GM23248 (cell line): ENCODE data around the gene LRP5. TPM values are rescaled to one million over a fixed set of nuclear protein-coding genes. Genes with fewer than 3 reads are reported as not detected.
A peak's percentile ranks its signal among the peaks of the same experiment; 100 is the strongest.
"Not testable (repeated sequence)": the region's sequence is repeated elsewhere in the genome, so short reads cannot be mapped to it uniquely, and the experiment has no call there.

Source experiments
- DNase-seq: peaks from one replicate; pipeline ENCODE4 v3.0.0-alpha.2; 2015
- H2AFZ ChIP-seq: fragments of 200-600 bp; sonication (generic); 2 replicates; pipeline ENCODE4 v1.6.1; 2016; ENCODE audit warnings: antibody characterized with exemption
- H3F3A ChIP-seq: fragments of 200-600 bp; sonication (generic); 2 replicates; pipeline ENCODE4 v1.6.1; 2016; ENCODE audit warnings: mild to moderate bottlenecking, antibody characterized with exemption, mixed run types; ENCODE audit not compliant: insufficient read depth
- H3K27ac ChIP-seq: fragments of 200-600 bp; sonication (generic); 2 replicates; pipeline ENCODE4 v1.5.1; 2016; ENCODE audit warnings: mild to moderate bottlenecking
- H3K27me3 ChIP-seq: fragments of 200-600 bp; sonication (generic); replicated peaks from 2 replicates; pipeline ENCODE4 v1.6.1; 2016; ENCODE audit warnings: mild to moderate bottlenecking; ENCODE audit not compliant: insufficient read depth
- H3K36me3 ChIP-seq: fragments of 200-600 bp; sonication (generic); 2 replicates; pipeline ENCODE4 v1.6.1; 2016; ENCODE audit warnings: low read depth, mild to moderate bottlenecking
- H3K4me1 ChIP-seq: fragments of 200-600 bp; sonication (generic); 2 replicates; pipeline ENCODE4 v1.6.1; 2016; ENCODE audit warnings: mild to moderate bottlenecking; ENCODE audit not compliant: insufficient read depth
- H3K4me2 ChIP-seq: fragments of 200-600 bp; sonication (generic); one replicate; pipeline ENCODE4 v1.6.1; 2016; ENCODE audit warnings: mild to moderate bottlenecking; ENCODE audit not compliant: unreplicated experiment
- H3K4me3 ChIP-seq: fragments of 200-600 bp; sonication (generic); 2 replicates; pipeline ENCODE4 v1.5.1; 2016; ENCODE audit warnings: mild to moderate bottlenecking
- H3K79me2 ChIP-seq: fragments of 200-600 bp; sonication (generic); 2 replicates; pipeline ENCODE4 v1.6.1; 2016; ENCODE audit warnings: mild to moderate bottlenecking; ENCODE audit not compliant: insufficient read depth
- H3K9ac ChIP-seq: fragments of 200-600 bp; sonication (generic); 2 replicates; pipeline ENCODE4 v1.6.1; 2016; ENCODE audit warnings: mild to moderate bottlenecking
- H3K9me2 ChIP-seq: fragments of 200-600 bp; sonication (generic); 2 replicates; pipeline ENCODE4 v1.6.1; 2016; ENCODE audit warnings: mixed run types, mild to moderate bottlenecking, moderate library complexity; ENCODE audit not compliant: insufficient read depth
- H3K9me3 ChIP-seq: fragments of 200-600 bp; sonication (generic); one replicate; pipeline ENCODE4 v1.6.1; 2017; ENCODE audit warnings: low read depth
- H4K20me1 ChIP-seq: fragments of 200-600 bp; sonication (generic); 2 replicates; pipeline ENCODE4 v1.6.0; 2016; ENCODE audit not compliant: insufficient read depth
- EZH2 ChIP-seq: fragments of 200-600 bp; sonication (generic); IDR thresholded peaks from 2 replicates; pipeline ENCODE4 v1.6.1; 2018; ENCODE audit warnings: antibody characterized with exemption, mild to moderate bottlenecking; ENCODE audit not compliant: insufficient read depth, poor library complexity, severe bottlenecking
- EZH2phosphoT487 ChIP-seq: fragments of 200-600 bp; sonication (generic); IDR thresholded peaks from 2 replicates; pipeline ENCODE4 v1.6.1; 2018; ENCODE audit warnings: antibody characterized with exemption, moderate library complexity, mild to moderate bottlenecking, low read depth; ENCODE audit not compliant: insufficient read depth
- WGBS, 2 experiments: methylation state at CpG; one replicate each; pipeline ENCODE4 v1.1.6; 2015 to 2017; ENCODE audit warnings: low lambda C conversion rate in 2 of 2, low coverage in 1 of 2; ENCODE audit errors: missing lambda C conversion rate in 2 of 2; 5-methylcytosine and 5-hydroxymethylcytosine counted together
- in situ Hi-C: fragments of 300-500 bp; cut with MboI; formaldehyde crosslinking; loops from 2 replicates; pipeline ENCODE4 v1.15.0; 2020
- polyA plus RNA-seq: library from polyadenylated mRNA; unstranded; fragments of >200 nt; fragmentation: Nextera tagmentation; extraction: Ambion mirVana; gene quantifications from 2 replicates; pipeline ENCODE4 v1.2.1, GENCODE V29; 2016
- total RNA-seq: library from RNA; depleted of rRNA; stranded (reverse); fragments of >200 nt; shearing (Covaris generic); gene quantifications from 2 replicates; pipeline ENCODE4 v1.2.3, GENCODE V29; 2014

Gene LRP5
- total and polyA plus RNA-seq, 2 experiments from 2014 or later = 3.0 TPM

DNA sequence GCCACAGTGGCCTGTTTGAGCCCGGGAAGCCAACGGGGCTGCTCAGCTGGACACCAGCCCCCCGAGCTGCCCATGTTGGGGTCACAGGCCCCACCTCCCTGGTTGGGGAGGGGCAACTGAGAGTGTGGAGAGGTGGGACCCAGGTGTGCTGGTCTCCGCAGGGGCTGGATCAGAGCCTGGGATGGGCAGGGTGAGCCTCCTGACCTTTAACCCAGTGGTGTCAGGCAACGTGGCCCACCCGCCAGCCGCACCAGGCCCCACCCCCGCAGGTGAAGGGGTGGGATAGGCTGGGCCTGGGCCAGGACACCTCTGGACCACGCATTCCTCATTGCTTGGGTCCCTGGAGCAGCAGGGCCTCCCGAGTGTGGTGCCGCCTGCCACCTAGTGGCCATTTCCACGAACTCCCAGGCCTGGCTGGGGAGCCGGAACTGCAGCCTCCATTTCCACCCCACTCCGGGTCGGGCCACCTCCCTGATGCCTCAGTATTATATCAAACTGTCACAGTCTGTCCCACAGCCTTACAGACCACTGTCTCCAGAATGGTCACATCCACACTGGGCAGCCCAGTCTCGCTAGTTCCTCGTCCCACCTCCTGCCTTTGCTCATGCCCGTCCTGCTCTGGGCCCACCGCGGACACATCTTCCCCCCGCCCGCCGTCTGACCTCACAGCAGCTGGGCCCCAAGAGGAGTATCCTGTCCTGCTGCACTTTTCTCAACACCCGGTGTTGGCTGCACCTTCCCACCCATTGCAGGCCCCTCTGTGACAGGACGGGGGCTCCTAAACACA is 134.8 kb downstream of the LRP5 start:
- WGBS, 2 experiments = 43 to 55% methylated on average over 20 to 23 of the region's 25 CpGs
- Histone ChIP-seq H3K4me3 (no peak overlapping the region), H3K79me2 (no peaks in the 10 kb centered on the region), H3K4me1 (no peaks in the 10 kb centered on the region), H3K36me3 (no peaks in the 10 kb centered on the region), H4K20me1 (no peaks in the 10 kb centered on the region), H3K9ac (no peak overlapping the region), H2AFZ (peak overlapping the region; percentile 81), H3K9me2 (no peaks in the 10 kb centered on the region), H3F3A (no peaks in the 10 kb centered on the region), H3K9me3 (no peaks in the 10 kb centered on the region), H3K27ac (no peak overlapping the region), H3K27me3 (no peaks in the 10 kb centered on the region), H3K4me2 (no peak overlapping the region)
- peak; percentile 81 for DNase-seq
- TF ChIP-seq EZH2 (no peak), EZH2phosphoT487 (no peak)
- in situ Hi-C loops = no loop called here

DNA sequence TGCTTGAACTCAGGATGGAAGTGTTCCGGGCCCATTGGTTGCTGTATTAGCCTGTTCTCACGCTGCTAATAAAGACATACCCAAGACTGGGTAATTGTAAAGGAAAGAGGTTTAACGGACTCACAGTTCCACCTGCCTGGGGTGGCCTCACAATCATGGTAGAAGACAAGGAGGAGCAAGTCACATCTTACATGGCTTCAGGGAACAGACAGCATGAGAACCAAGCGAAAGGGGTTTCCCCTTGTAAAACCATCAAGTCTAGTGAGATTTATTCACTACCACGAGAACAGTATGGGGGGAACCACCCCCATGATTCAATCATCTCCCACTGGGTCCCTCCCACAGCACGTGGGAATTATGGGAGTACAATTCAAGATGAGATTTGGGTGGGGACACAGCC is 135.5 kb downstream of the LRP5 start:
- H3K4me2 ChIP-seq, H3K79me2 ChIP-seq, H3K4me3 ChIP-seq, H3F3A ChIP-seq, H3K4me1 ChIP-seq, H3K9me3 ChIP-seq, H3K9me2 ChIP-seq, in situ Hi-C loops, H3K27ac ChIP-seq, H3K36me3 ChIP-seq, H3K27me3 ChIP-seq, H2AFZ ChIP-seq, DNase-seq, H4K20me1 ChIP-seq, H3K9ac ChIP-seq: not testable (repeated sequence)
- 71 to 82% methylated on average over 6 of the region's 6 CpGs for WGBS, 2 experiments

DNA sequence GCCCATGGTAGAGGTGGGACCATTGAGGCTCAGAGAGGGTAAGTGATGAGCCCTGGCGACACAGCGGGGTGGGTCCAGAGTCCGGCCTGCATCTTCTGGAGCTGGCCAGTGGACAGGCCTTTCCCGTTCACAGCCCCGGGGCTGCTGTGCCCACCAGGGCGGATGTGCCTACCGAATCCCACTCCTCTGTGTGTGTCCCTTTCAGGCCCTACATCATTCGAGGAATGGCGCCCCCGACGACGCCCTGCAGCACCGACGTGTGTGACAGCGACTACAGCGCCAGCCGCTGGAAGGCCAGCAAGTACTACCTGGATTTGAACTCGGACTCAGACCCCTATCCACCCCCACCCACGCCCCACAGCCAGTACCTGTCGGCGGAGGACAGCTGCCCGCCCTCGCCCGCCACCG is 136.2 kb downstream of the LRP5 start:
- H3K9me3 ChIP-seq = no peaks in the 10 kb centered on the region
- H3K4me1 ChIP-seq = no peaks in the 10 kb centered on the region
- WGBS, 2 experiments = 90 to 96% methylated on average over 10 to 25 of the region's 25 CpGs
- H3K27me3 ChIP-seq = no peaks in the 10 kb centered on the region
- TF ChIP-seq EZH2 (no peak), EZH2phosphoT487 (no peak)
- H3K36me3 ChIP-seq = no peaks in the 10 kb centered on the region
- in situ Hi-C loops = no loop called here
- no peak overlapping the region for H3K9ac ChIP-seq
- H3K4me2 ChIP-seq = no peak overlapping the region
- no peak overlapping the region for H3K27ac ChIP-seq
- H4K20me1 ChIP-seq = no peaks in the 10 kb centered on the region
- H3K4me3 ChIP-seq = no peak overlapping the region
- no peaks in the 10 kb centered on the region for H3F3A ChIP-seq
- no peak overlapping the region for H2AFZ ChIP-seq
- no peaks in the 10 kb centered on the region for H3K9me2 ChIP-seq
- DNase-seq = no peak
- H3K79me2 ChIP-seq = no peaks in the 10 kb centered on the region

DNA sequence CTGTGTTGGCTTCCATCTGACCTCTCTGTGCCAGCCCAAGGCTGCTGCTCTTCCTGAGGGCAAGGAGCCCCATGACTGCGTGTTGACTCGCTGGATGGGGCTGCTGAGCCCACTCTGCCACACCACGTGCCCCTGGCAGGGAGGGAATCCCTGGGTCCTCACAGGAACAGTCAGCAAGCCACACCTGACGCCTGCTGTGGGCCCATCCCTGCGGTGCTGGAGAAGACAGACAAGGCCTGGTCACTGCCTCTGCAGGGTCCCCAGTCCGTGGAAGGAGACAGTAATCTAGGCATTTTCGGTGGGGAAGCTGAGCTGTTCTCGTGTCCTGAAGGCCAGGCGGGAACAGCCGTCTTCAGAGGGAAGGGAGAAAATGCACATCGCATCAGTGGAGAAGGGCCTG is 137.6 kb downstream of the LRP5 start:
- H3K4me2 ChIP-seq = no peak overlapping the region
- no peaks in the 10 kb centered on the region for H4K20me1 ChIP-seq
- TF ChIP-seq EZH2phosphoT487 (no peak), EZH2 (no peak)
- in situ Hi-C loops = loop anchor here (10.0 kb wide), 1 partner anchor 185 kb away; no protein-coding TSS in a partner anchor
- no peak overlapping the region for H3K9ac ChIP-seq
- H3K79me2 ChIP-seq = no peaks in the 10 kb centered on the region
- no peaks in the 10 kb centered on the region for H3K27me3 ChIP-seq
- no peak overlapping the region for H3K27ac ChIP-seq
- no peaks in the 10 kb centered on the region for H3K9me3 ChIP-seq
- H3K4me3 ChIP-seq = no peak overlapping the region
- WGBS, 2 experiments = 90 to 91% methylated on average over 11 of the region's 11 CpGs
- no peaks in the 10 kb centered on the region for H3K36me3 ChIP-seq
- no peaks in the 10 kb centered on the region for H3F3A ChIP-seq
- no peak for DNase-seq
- H3K4me1 ChIP-seq = no peaks in the 10 kb centered on the region
- no peaks in the 10 kb centered on the region for H3K9me2 ChIP-seq
- H2AFZ ChIP-seq = no peak overlapping the region
